MCF 10A (cell line): ENCODE data around the gene MARK3. TPM values are rescaled to one million over a fixed set of nuclear protein-coding genes. Genes with fewer than 3 reads are reported as not detected.

Source experiments
- BruUV-seq: library from RNA; stranded (reverse); fragments of 400-500 nt; replicated peaks from 2 replicates; lab custom pipeline; 2021; lab: Mats Ljungman, UMichigan
- CTCF ChIA-PET: fragments of 300-600 bp; sonication (Branson Sonifier 250); formaldehyde crosslinking; extraction: SDS; loops from one replicate; lab custom pipeline; 2021; ENCODE audit warnings: antibody characterized with exemption, inconsistent platforms; lab: Yijun Ruan, JAX
- POLR2A ChIA-PET: fragments of 300-600, 350-650 bp; sonication (Branson Sonifier 250); formaldehyde crosslinking; extraction: SDS; loops from one replicate; lab custom pipeline; 2020; ENCODE audit warnings: antibody characterized with exemption, inconsistent platforms; lab: Yijun Ruan, JAX
- DNase-seq: peaks from one replicate; pipeline ENCODE4 v3.0.0-alpha.2; 2018; ENCODE audit not compliant: unreplicated experiment
- H3K27ac Mint-ChIP-seq: one replicate; pipeline ENCODE4 v1.8.0; 2022; ENCODE audit warnings: mild to moderate bottlenecking, low read depth, mixed read lengths; ENCODE audit not compliant: unreplicated experiment
- H3K27me3 Mint-ChIP-seq: one replicate; pipeline ENCODE4 v1.8.0; 2022; ENCODE audit warnings: mixed read lengths; ENCODE audit not compliant: insufficient read depth, unreplicated experiment
- H3K36me3 Mint-ChIP-seq: one replicate; pipeline ENCODE4 v1.8.0; 2022; ENCODE audit warnings: mild to moderate bottlenecking, moderate library complexity, mixed read lengths; ENCODE audit not compliant: insufficient read depth, unreplicated experiment
- H3K4me1 Mint-ChIP-seq: one replicate; pipeline ENCODE4 v1.8.0; 2022; ENCODE audit warnings: mixed read lengths; ENCODE audit not compliant: insufficient read depth, unreplicated experiment
- H3K4me3 Mint-ChIP-seq: one replicate; pipeline ENCODE4 v1.8.0; 2022; ENCODE audit warnings: mild to moderate bottlenecking, moderate library complexity, mixed read lengths; ENCODE audit not compliant: unreplicated experiment
- H3K9me3 Mint-ChIP-seq: one replicate; pipeline ENCODE4 v1.8.0; 2022; ENCODE audit warnings: mixed read lengths; ENCODE audit not compliant: unreplicated experiment
- CTCF ChIP-seq: fragments of 200-600 bp; IDR thresholded peaks from one replicate; pipeline ENCODE4 v1.8.0; 2022; ENCODE audit warnings: antibody characterized with exemption, mild to moderate bottlenecking; ENCODE audit not compliant: unreplicated experiment
- intact Hi-C: fragments of 100-400 bp; cut with micrococcal nuclease; formaldehyde crosslinking; loops from 2 replicates; pipeline ENCODE4 v1.14.1; 2022
- total RNA-seq: library from RNA; stranded (reverse); gene quantifications from 2 replicates; pipeline ENCODE4 v1.2.3, GENCODE V29; 2022

The MARK3 gene
- total RNA-seq, 1 experiment from 2014 or later: 130 TPM

- Mint-ChIP-seq H3K27me3 (no peaks in the 10 kb centered on the region), H3K36me3 (peaks cover 25% of the 10 kb centered on the region), H3K4me3 (peak overlapping the region; percentile 54), H3K27ac (peak overlapping the region; percentile 40), H3K9me3 (no peaks in the 10 kb centered on the region), H3K4me1 (peaks cover 23% of the 10 kb centered on the region)
- BruUV-seq: no TSS peak
- TF ChIP-seq CTCF: no peak
- intact Hi-C loops: no loop called here
- DNase-seq: peak; percentile 75
- ChIA-PET POLR2A (interaction anchor here (0.6 to 4.2 kb wide), 10 partner anchors 10 to 81 kb away, joined by 3 to 65 read pairs (median 4); partner anchors contain the start of genes BAG5, COA8, KLC1 and TRMT61A), CTCF (interaction anchor here (0.6 to 10.7 kb wide), 10 partner anchors 9 to 884 kb away, joined by 3 to 126 read pairs (median 4); no protein-coding TSS in a partner anchor)
Observed at GRCh38 chr14:103552011-103552845, 167.0 kb downstream of the MARK3 start.

GRCh38 chr14:103552846-103553210, 167.6 kb downstream of the MARK3 start:
- no peak for TF ChIP-seq CTCF
- H3K36me3 Mint-ChIP-seq: peaks cover 25% of the 10 kb centered on the region
- intact Hi-C loops: no loop called here
- H3K27ac Mint-ChIP-seq: peak overlapping the region; percentile 40
- no peaks in the 10 kb centered on the region for H3K9me3 Mint-ChIP-seq
- no peak for DNase-seq
- peaks cover 23% of the 10 kb centered on the region for H3K4me1 Mint-ChIP-seq
- POLR2A ChIA-PET: interaction anchor here (0.8 to 4.2 kb wide), 7 partner anchors 10 to 76 kb away, joined by 4 to 65 read pairs (median 9); partner anchors contain the start of genes BAG5, COA8, KLC1 and TRMT61A
- CTCF ChIA-PET: interaction anchor here (0.6 to 10.7 kb wide), 7 partner anchors 9 to 423 kb away, joined by 3 to 126 read pairs (median 4); no protein-coding TSS in a partner anchor
- no peaks in the 10 kb centered on the region for H3K27me3 Mint-ChIP-seq
- no TSS peak for BruUV-seq
- H3K4me3 Mint-ChIP-seq: no peak overlapping the region

Other genes starting within 250 kb of the MARK3 start
- gene EIF5, start 51.2 kb upstream of the MARK3 start, total RNA-seq: 149 and 327 TPM in 2 replicates
- 5.7 and 8.5 TPM in 2 replicates for gene CKB, start 137.4 kb downstream of the MARK3 start, total RNA-seq
- 10.2 and 15.8 TPM in 2 replicates for gene TRMT61A, start 143.8 kb downstream of the MARK3 start, total RNA-seq
- 30.9 and 35.3 TPM in 2 replicates for gene BAG5, start 177.2 kb downstream of the MARK3 start, total RNA-seq
- gene COA8, start 177.5 kb downstream of the MARK3 start, total RNA-seq: 68.9 and 70.8 TPM in 2 replicates
- 216 and 220 TPM in 2 replicates for gene KLC1, start 243.8 kb downstream of the MARK3 start, total RNA-seq